Stimulated activated naive CD8-positive, alpha-beta T cell treated with anti-CD3 and anti-CD28 coated beads, Interleukin-15, Interleukin-2, amounts not matched to agents 100 U/mL and 50 U/mL, for 24 hours (primary cell): ENCODE measurements around the gene C2orf49.

Experiments
- ATAC-seq: fragments of 150-1000 bp; cut with Tn5 transposase; one replicate; pipeline ENCODE4 v1.10.0; 2021
- DNase-seq: peaks from one replicate; pipeline ENCODE4 v3.0.0; 2021

C2orf49 gene

DNA sequence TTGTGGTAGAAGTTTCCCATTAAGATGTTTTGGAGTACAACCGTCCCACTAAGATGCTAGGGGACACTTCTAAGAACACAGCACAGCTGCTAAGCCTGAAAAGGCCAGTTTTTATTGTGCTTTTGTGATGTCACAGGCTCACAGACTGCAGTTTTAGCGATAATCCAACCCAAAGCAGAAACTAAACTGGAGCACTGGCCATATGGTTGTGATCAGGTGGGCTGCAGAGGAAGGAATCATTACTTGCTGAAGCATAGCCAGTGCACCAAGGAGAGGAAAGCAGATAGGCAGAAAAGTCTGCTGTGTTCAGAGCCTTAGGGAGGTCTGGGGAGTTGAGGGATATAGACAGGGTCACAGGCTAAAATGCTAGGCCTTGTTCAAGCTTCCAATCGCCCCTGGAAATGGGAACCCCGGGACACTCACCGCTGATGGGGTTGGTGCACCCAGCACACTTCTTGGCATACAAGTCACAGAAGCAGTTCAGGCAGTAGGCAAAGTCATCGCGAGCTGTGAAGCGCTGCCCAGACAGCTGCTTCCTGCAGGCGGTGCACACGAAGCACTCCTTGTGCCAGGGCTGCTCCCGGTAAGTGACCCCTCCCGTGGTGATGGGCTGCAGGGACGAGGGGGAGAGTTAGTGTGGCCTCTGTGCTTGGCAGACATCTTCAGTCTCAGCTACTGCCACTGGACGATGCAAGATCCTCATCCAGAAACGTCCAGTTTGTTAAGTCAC lies 25.7 kb downstream of the C2orf49 start:
- DNase-seq (no peak), ATAC-seq (no peak)

DNA sequence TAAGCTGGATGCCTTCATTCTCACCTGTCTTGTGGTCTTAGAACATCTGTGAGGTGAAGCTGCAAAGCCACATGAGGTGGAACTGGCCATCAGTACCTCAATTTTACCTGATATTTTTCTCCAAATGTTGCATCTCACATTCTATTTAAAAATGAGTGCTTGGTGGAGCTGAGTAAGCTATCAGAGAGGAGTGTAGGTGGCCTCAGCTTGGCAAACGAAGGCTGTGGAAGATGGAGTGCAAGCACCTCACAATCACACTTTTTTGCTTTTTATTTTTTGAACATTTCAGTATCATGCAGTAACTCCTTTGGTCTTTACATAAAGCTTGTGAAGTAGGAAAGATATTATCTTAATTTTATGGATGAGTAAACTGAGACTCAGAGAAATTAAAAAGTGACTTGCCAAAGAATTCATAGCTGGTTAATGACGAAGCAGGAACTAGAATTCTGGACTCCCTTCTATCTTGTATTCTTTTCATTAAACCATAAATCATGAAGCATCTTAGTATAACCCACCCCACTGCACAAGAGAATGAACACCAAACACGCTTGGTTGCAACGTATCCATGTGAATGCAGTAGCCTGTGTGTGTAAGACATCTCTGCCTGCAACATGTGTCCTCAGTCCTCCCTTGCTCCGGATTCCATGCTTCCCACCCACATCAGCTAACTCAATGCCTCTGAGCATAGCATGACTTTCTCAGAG lies 27.2 kb downstream of the C2orf49 start:
- DNase-seq (no peak), ATAC-seq (no peak)

DNA sequence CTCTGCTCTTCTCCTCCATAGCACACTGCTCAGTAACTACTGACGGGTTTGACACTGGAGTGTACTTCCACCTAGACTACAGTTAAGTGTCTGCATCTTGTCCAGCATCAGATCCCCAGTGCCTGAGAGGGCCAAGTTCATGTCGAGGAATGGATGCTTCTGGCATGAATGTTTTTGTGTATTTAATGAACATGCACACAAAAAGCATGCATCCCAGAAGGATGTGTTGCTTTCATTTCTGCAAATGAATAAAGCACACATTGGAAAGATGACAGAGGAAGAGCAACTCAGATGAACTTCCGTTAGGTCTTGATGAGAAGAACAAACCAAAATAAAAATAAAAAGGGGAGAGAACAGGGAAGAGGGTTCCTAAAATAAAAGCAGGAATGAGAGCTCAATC lies 27.9 kb downstream of the C2orf49 start:
- DNase-seq: no peak
- no peak for ATAC-seq

- no peak for ATAC-seq
- DNase-seq: no peak
Measured at GRCh38 chr2:105368759-105369408, 31.5 kb downstream of the C2orf49 start.

DNA sequence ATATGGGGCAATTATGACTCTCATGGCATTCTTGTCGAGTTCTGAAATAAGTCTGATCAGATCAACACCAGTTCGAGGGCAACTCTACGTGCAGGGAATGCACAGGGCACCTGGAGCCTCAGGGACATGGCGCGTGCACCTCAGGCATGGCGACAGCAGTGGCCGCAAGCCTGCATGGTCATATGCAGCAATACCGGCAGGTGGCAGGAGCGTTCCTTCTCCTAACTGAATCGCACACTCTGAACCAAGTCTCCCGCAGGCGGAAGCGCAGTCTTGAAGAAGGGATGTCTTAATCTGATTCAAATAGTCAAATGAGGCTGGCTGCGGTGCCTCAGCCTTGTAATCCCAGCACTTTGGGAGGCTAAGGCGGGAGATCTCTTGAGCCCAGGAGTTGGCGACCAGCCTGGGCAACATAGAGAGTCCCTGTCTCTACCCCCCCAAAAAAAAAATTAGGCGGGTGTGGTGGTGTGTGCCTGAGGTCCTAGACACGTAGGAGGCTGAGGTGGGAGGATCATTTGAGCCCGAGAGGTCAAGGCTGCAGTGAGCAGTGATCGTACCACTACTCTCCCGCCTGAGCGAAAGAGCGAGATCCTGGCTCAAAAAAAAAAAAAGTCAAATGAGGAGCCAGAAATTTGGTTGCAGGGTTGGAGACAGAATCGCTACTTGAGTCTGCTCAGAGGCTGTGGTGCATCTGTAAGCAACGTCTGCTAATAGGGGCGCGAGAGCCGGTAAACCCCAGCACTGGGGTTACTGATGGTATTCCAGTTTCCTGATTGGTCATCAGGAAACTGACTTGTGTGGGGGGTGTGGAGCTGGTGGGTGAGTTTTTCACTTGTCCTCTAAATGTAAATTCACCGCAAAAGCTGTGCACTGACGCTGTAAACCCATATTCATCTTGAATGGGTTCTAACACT lies 32.7 kb downstream of the C2orf49 start:
- ATAC-seq (peak; percentile 97), DNase-seq (peak; percentile 88)

DNA sequence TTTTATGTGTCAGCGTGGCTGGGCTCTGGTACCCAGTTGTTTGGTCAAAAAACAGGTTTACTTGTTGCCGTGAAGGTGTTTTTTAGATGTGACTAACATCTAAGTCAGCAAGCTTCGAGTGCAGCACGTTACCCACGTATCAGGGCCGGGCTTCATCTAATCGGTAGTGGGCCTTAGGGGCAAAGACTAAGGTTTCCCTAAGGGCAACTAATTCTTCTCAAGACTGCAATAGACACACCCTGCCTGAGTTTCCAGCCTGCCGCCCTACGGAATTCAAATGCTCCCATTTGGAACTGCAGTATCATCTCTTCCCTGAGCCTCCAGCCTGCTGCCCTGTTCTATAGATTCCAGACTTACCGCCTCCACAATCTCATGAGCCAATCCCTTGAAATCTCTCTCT lies 33.8 kb downstream of the C2orf49 start:
- DNase-seq: no peak

DNA sequence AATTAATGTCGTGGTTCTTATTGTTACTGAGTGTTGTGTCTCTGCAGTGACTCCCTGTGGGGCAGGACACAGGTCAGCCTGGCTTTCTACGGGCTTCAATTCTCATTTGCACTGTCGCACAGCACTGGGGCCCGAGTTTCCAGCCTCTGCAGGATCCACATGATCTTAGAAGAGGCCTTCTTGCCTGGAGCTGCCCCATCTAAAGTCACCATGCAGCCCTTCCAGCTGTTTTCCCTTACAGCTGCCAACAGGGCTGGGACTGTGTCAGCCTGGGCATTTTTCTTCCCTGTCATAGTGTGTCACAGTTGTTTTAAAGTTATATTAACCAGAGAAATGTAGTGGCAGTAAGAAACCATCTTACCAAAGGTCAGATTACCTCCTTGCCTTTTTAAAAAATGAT lies 34.5 kb downstream of the C2orf49 start:
- DNase-seq (no peak), ATAC-seq (no peak)

More for the DNA sequence above, 33.8 kb downstream of the C2orf49 start:
- no peak for ATAC-seq

DNA sequence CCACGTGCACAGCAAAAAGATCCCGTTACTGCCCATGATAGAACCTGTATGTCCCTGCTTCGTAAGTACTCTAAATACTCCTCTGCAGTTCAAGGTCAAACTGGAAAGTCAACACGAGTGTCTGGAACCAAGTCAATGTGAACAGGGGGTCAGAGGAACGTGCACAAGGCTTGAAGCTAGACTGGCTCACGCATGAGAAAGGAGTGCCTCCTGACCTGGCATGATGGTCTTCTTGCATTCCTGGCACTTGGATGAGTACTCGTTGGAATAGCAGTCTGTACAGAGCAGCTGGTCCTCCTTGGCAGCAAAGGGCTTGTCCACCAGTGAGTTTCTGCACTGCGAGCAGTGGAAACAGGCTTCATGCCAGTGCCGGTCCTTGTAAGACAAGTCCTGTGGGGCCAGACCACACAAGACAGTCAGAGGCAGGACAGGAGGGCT lies 36.0 kb downstream of the C2orf49 start:
- DNase-seq: no peak
- ATAC-seq: no peak

DNA sequence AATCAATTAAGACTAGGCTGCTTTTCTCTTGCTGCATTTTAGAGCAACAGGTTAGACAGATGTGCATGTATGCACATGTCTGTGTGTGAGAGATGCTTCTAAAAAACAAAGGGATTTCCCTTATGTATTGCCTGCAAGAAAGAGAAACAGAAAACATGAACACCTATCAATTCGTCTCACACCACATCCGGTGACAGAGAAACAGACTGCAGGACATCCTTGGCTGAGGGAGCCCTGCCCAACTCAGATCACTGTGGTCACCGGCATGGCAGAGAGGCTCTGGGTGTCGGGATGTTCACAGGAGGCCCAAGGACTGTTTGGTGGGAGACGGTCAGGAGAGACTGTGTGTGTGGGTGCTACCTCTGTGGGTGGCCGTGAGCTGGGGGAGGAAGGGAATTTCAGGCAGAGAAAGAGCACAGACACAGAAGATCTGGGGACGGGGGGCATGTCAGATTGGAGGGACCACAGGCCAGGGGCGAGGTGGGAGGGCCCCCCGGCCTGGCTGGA lies 36.6 kb downstream of the C2orf49 start:
- DNase-seq: no peak
- ATAC-seq: no peak

GRCh38 chr2:105375001-105375561 lies 37.7 kb downstream of the C2orf49 start:
- no peak for DNase-seq
- no peak for ATAC-seq

GRCh38 chr2:105376010-105376409 lies 38.7 kb downstream of the C2orf49 start:
- ATAC-seq (no peak), DNase-seq (no peak)

- DNase-seq (no peak), ATAC-seq (no peak)
Measured at GRCh38 chr2:105376789-105377240, 39.5 kb downstream of the C2orf49 start.

DNA sequence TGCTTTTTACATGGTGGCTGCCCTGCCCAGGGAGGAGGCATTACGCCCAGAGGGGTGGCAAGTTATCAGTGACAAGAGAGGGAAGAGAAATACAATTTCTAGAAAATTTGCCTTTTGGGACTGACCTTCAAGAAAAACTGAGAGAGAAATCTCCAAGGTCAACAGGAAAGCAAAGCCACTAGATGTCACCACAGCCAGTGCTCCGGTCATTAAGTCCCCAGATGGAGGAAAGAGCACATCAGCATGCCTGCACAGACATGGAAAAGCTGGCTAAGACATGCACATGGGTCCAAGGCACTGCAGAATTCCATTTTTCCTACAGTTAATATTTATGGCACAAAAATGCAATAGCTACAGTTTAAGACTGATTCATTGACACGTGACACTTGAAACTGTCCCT lies 40.5 kb downstream of the C2orf49 start:
- DNase-seq (no peak), ATAC-seq (no peak)

DNA sequence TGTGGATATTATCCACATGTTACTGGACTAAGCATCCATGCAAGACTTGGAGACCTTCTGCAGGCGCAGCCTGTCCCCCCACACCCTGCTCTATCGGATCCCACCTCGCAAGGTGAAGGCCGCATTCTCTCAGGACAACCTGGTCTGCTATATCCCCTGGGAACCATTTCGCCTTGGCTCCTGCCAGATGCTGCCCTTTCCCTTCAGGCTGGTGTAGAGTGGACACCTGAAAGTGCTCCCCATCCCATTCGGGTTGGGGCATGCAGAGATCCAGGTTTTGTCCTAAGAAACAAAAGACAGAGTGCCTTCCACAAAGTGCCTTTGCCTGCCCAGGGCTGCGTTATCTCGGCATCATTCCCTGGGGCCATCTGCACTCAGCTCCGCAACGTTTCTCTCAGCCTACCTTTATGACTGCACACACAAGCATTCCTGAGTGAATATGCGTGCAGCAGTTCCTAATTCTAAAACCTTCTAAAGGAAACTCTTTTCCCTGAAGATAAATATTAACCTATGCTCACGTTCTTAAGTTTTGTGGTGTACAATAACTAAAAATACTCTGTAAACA lies 41.0 kb downstream of the C2orf49 start:
- DNase-seq (no peak), ATAC-seq (no peak)

- ATAC-seq (no peak), DNase-seq (no peak)
Measured at GRCh38 chr2:105378921-105379383, 41.6 kb downstream of the C2orf49 start.

GRCh38 chr2:105379741-105380186 lies 42.4 kb downstream of the C2orf49 start:
- DNase-seq (no peak), ATAC-seq (no peak)

GRCh38 chr2:105380432-105381100 lies 43.2 kb downstream of the C2orf49 start:
- DNase-seq (no peak), ATAC-seq (no peak)

DNA sequence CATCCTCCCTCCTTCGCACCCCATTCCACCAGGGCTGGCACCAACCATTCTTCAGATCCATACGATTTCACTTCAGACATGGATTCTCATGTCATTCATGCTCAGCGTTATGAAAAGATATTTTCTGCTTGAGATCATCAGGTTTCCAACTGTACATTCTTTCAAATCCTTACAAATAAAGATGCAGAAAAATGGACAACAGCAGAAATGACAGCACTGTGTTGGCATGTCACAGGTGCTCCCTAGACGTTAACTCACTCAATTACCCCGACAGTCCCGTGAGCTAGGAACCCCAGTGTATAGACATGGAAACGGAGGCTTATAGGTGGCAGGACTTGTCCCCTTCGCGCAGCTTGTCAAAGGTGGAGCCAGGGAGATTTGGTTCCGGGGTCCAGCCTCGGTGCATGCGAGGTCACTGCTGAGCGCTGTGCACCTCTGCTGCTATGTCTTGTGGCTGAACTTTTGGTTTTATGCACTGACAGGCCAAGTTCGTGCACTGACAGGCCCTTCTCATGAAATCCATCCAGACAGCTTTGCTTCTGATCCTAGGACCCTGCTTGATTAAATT lies 43.8 kb downstream of the C2orf49 start:
- DNase-seq: no peak
- ATAC-seq: no peak

GRCh38 chr2:105382177-105382576 lies 44.8 kb downstream of the C2orf49 start:
- DNase-seq (no peak), ATAC-seq (no peak)
